ENCODE measurements around the gene NEUROD6. TPM values are rescaled to one million over a fixed set of nuclear protein-coding genes. Genes with fewer than 3 reads are reported as not detected.

NEUROD6 gene
- polyA plus RNA-seq, 4 donors = 0.06 to 0.09 TPM; not detected in 2

Other genes with a start within 250 kb of the NEUROD6 start
- under 1 TPM in 2 of 4 donors, not detected in 2; 0.04 to 0.06 TPM for gene ITPRID1, start 173.4 kb upstream of the NEUROD6 start, polyA plus RNA-seq (ENCODE audit: insufficient read length in 4 of 4)